HPDE6-E6E7 (cell line): ENCODE results near the gene ARSK.

ENCODE experiments used
- DNase-seq: peaks from one replicate; pipeline ENCODE4 v3.0.0; 2011; ENCODE audit warnings: missing footprints; ENCODE audit errors: extremely low spot score

Gene ARSK, protein sequence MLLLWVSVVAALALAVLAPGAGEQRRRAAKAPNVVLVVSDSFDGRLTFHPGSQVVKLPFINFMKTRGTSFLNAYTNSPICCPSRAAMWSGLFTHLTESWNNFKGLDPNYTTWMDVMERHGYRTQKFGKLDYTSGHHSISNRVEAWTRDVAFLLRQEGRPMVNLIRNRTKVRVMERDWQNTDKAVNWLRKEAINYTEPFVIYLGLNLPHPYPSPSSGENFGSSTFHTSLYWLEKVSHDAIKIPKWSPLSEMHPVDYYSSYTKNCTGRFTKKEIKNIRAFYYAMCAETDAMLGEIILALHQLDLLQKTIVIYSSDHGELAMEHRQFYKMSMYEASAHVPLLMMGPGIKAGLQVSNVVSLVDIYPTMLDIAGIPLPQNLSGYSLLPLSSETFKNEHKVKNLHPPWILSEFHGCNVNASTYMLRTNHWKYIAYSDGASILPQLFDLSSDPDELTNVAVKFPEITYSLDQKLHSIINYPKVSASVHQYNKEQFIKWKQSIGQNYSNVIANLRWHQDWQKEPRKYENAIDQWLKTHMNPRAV

DNA sequence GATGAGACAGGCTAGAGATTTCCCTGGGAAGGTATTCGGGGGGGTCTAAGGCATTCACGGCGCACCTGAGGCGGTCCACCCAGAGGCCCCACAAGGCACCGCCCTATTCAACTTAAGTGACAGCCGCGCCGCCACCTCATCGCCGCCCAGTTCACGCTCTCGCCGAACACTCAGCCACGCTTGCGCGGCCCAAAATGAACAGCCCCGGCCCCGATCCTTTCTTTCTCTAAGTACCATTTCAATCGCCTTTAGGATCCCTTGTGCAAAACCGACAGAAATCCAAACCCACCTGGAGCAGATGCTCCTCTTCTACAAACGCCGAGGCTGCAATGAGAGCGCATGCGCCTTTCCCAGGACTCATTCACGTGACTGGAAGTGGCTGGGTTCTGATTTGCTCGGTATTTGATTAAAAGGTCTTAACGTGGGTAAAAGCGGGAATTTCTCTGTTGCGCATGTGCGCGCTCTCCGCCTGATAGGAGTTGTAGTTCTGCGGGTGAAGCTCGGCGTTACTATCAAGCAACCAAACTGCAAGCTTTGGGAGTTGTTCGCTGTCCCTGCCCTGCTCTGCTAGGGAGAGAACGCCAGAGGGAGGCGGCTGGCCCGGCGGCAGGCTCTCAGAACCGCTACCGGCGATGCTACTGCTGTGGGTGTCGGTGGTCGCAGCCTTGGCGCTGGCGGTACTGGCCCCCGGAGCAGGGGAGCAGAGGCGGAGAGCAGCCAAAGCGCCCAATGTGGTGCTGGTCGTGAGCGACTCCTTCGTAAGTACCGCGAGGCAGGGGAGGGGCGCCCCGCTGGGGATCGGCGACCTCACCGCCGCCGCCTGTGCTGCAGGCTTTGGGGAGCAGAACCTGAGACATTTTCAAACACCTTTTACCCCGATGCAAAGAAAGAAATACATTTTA lies at the start of gene ARSK, which contains the start of gene SKIC3:
Gene ARSK, plus strand, starts transcription at position 455 of the 902 bp plus-strand sequence. Its CDS starts 178 bp downstream, at position 633.
Gene SKIC3, minus strand, starts transcription at position 331 of the 902 bp plus-strand sequence. CDS start 7,827 bp downstream, outside the sequence.
- DNase-seq, result peak; percentile 93

DNA sequence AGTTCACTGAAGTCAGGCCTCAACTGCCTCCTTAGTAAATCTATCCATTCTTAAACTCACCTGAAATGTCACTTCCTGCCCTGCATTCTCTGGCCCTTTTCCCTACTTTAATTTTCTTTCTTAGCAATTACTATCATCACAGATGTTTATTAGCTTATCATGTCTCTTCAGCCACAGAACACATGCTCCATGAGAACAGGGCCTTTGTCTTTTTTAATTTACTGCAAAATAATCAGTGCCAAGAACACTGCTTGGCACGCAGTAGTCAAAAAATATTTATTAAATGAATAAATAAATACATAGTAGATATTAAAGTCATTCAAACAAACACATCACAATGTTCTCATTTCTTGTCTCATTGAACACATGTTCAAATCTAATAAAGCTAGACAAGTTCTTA lies 46.4 kb upstream of the ARSK start:
- no peak for DNase-seq

DNA sequence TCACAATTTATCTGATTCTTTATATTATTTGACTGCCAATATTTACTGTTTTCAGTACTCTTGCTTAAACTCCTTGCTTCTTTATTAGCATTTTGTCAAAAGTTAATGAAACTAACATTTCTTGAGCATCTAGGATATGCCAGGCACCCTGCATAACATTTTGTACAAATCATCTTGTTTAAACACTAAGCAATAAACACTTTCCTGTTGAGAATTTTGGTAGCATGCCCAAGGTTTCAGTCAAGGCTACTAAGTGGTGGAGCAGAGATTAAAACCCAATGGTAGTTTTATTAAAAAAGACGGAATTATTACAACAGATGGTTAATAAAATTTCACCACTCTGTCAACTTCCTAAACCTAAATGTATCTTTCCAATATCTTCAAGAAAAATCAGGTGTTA lies 43.3 kb upstream of the ARSK start:
- no peak for DNase-seq

DNA sequence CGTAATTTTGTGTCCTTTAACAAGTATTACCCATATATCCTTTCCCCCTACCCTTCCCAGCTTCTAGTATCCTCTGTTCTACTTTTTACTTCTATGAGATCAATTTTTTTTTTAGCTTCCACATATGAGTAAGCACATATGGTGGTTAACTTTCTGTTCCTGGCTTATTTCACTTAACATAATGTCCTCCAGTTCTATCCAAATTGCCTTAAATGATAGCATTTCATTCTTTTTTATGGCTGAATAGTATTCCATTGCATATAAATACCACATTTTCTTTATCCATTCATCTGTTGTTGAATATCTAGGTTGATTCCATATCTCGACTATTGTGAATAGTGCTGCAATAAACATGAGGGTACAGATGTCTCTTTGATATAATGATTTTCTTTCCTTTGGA lies 36.5 kb upstream of the ARSK start:
- DNase-seq, result no peak

DNA sequence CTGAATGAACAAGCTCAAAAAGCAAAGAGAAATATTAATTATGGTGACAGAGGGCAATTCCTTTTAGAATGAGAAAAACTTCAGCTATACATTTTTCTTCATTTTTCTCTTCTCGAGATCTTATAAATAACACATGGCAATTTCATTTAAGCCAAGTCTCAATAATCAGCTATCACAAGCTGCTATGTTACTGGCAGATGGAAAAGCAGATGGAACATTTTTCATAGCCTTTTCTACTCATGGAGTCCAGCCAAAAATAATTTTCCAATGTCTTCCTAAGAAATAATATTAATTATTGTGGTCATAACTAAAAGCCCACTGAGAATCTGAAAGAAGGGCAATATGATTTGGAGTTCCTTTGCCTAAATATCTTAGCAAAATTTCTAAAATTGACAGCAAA lies 35.8 kb upstream of the ARSK start:
- DNase-seq, result no peak

DNA sequence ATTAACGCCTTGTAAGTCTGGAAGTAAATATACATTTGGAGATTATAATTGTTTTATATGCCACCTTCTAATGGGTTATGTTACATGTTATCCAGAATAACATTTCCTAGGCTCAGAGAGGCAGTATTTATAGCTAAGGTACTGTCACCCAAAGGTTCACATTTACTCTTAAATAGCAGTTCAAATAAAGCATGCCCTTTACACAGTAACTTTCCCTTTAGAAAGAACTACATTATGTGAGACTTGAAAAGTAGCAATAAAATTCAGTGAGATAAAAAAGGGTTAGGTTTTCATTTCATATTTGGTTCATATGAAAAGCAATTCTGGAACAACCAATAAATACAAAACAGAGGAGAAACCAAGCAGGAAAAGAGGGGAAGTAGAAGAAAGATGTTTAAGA lies 35.2 kb upstream of the ARSK start:
- DNase-seq, result no peak

DNA sequence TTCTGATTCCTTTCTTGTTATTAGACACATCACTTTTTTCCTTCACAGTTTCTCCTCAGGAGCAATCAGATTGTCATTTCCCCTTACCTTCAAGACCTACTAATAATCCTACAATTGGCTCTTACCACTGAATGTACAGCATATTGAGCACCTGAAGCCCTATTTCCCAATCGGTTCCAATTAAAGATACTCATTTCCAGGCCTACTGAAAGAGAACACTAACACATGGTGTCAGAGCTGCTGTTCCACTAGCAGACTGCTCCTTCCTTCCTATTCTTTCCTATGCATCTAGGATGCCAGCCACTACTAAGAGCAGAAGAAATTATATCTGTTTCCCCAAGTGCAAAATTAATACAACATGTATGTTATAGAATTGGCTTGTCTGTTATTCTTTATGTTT lies 34.7 kb upstream of the ARSK start:
- DNase-seq, result no peak

DNA sequence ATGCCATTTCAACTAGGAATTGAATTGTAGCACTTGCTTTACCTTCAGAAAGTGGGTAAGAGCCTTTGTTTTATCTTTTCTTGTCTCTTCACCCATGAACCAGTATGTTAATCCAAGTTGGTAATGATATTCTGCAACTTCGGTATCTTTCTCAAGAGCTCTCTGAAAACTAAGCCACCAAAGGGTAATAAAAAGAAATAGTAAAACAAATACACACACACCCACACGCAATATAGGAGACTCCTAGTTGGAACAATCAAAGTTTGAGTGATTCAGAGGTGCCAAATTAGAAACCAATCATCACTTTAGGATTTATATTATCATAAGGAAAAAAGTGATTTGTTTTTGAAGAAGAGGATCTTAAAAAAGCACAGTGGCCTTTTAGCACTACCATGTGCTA lies 30.5 kb upstream of the ARSK start:
- no peak for DNase-seq

DNA sequence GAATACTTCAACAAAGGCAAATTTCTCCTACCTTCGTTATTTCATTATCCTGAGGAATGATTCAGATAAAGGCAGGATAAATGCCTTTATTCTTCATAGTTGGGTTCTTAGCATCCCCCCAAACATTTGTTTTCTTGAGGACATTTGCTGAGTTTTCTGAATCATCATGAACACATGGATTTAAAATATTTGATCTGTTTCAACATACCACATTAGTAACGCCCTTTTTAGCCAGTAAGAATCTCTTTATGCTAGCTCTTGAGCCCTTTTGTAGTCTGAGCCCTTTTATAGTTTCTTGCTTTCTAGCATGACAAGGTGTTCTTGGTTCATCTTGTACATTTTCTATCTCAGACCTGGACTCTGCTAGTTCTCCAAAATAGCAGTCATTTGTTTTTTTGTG lies 28.0 kb upstream of the ARSK start:
- no peak for DNase-seq

DNA sequence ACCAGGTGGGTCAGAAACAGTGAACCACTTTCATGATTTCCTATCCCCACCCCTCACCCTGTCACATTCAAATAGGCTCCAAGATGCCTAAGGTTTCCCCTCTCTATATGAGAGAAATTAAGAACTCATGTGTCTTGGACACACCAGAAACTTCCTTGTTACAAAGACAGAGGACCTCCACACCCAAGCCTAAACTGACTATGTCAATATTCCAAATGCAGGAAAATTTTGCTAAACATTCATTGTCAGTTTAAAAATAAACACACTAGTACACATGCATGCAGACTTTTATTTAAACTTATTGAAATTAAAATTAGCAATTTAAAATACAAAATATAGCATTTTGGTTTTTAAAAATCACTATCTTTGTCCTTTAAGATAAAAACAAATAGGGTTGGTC lies 26.3 kb upstream of the ARSK start:
- no peak for DNase-seq

DNA sequence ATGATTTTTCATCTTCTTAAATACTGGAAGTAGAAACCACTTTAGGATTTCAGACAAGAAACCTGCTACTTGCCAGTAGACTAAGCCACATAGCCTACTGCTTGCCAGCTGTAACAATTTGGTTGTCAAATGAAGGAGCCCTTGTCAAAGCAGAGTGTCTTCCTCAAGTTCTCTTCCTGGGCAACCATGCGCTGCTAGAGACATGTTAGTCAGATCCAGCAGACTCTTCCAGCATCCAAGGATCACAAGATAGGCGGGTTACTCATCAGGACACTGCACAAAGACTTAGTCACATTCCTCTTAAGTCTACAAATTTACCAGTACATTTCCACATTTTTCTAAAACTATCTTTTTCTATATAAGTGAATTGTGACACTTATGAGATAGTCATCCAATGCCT lies 24.5 kb upstream of the ARSK start:
- no peak for DNase-seq

DNA sequence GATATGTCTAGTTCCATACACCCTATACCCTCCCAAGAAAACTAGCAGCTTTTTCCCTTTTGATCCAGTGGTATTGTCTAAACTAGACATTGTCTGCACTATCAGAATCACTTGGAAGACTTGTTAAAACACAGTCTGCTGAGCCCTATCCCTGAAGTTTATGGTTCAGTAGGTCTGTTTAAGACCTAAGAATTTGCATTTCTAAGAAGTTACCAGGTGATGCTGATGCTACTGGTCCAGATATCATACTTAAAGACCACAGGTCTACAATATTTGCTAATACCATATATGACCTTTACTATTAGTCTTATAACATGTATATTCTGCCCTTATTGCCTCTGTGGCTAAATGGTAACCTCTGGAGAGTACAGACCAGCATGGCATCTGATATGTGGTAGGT lies 23.4 kb upstream of the ARSK start:
- DNase-seq, result no peak

DNA sequence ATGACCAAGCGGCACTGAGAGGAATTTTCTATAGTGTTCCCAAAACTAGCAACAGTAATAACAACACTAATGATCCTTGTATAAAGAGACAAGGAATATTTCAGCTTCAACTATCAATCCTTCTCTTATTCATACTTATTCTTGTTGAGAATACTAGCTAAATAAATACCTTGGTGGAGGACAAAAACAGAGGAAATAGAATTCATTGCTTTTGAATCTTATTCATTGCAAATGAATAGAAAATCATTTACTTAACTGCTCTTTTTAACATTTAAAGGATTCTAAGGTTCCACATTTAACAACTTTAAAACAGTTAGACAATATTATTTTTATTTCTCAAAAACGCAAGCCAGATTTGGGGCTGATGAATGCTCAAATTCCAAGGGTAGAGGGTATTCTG lies 22.5 kb upstream of the ARSK start:
- DNase-seq, result no peak

DNA sequence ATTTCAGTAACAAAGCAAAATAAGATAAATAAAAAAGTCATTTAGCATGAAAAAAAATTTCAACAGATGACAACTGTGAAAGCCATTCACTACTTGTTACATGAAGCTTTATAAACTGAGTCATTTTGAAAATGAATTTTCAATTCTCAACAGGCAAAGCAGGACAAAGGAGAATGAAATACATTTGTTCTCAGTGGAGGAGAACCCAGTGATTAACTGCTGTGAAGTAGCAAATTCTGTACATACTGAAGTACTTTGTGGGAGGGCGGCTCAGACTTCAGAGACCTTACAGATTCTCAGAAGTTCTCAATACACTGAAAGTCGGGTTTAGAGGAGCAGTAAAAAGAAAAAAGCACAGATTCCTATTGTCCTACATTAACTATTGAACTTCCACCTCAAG lies 21.8 kb upstream of the ARSK start:
- DNase-seq, result no peak

DNA sequence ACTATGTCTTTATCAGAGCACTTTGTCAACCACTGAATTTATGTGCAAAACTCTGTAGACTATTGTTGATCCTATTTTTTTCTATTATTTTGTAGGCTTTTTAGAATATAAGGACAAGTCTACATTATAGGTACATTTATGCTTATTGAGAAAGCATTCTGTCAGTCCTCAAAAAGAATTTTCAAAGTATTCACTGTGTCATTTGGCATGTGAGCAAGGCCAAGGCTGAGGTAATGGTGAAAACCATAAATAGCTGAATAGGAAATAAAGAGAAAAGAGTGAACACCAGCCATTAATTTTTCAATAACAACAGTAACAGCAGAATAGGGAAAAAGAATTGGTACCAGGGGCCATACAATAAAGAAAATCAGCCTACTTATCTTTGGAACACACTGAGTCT lies 21.1 kb upstream of the ARSK start:
- DNase-seq, result no peak

DNA sequence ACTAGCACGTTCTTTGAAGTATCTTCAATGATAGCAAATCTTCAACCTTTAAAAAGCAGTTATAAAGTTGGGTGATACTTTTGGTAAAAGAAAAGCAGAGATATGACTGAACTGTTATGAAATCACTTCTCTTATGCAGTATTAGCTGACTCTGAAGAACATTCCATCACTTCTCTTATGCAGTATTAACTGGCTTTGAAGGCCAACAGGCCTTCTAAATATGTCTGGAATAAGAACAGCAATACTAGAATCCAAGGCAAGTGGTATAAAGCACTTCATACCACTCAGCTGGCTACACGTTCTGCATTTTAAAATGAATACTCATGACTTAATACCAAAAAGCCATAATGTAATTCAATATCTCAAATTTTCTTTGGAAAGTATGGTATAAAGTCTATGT lies 17.4 kb upstream of the ARSK start:
- no peak for DNase-seq

DNA sequence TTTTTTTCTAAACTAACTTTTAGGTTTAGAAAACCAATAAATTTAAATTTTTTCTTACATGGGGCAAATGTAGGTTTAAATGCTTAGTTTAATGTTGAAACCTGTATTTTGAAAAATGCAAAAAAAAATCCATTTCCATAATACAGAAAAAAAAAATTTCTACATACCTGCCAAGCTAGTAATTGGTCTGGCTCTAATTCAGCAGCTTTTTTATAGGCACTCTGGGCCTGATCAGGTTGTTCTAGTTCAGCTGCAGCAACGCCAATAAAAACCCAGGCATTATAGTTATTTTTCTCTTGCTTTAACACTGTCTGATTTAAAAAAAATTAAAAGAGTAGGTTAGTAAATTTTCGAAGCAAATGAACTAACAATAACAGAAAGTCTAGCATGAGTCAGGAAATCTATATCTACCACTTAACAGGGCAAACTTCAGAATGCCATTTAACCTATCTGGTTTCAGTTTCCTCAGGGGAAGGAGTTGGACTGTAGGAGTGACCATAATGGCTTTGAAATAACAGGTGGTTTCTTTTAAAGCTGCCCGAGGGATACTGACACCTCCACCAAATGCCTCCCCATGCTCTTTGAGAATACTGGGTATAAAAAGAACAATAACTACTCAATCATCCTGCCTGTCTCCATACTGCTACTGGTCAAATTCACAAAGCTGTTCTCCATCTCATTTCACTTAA lies 11.7 kb upstream of the ARSK start:
- no peak for DNase-seq

DNA sequence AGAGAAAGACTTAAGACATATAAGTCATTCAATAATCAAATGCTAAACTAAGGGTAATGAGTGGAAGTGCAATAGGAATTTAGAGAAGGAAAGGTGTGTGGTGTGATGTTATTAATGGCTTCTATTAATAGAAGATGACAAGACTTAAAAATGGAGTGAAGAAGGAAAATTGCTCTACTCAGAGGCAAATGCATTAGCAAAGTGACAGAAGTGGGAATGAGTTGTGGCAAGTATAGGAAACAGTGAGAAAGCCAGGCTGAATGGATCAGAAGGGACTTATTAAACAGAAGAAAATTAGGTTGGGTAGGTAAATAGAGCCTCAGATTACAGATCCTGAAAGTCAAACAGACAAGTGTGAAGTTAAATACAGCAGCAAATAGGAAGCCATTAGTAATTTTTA lies 5.9 kb upstream of the ARSK start:
- no peak for DNase-seq

DNA sequence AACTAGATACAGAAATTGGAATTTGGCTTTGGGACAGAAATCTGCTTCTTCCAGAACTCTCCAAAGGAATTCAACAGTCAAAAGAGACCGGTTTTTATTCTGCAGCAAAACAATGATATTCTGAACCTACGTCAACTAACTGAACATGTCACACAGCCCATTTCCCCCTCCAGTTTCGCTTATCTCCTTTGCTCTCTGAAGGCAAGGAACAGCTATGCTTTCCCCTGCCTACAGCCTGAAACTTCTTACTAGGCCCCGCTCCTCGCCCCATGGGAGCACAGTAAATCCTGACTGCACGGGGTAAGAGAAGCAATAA lies 612 bp upstream of the ARSK start:
- no peak for DNase-seq

DNA sequence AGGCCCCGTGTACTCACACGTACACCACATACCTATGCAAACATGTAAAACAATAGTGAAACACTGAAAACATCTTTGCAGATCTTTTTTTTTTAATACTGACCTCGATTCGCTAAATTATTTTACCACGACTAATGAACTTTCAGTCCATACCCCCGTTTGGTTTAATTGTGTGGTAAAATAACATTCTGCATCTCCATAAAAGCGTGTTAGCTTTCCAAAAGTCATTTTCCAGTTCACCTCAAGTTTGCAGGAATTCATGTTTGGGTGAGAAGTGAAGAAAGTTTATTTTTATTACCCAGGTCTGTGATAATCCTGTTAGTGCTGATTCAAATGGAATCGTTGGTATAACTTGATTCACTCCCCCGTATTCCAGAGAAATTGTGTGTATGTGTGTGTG lies 652 bp downstream of the ARSK start:
- no peak for DNase-seq

DNA sequence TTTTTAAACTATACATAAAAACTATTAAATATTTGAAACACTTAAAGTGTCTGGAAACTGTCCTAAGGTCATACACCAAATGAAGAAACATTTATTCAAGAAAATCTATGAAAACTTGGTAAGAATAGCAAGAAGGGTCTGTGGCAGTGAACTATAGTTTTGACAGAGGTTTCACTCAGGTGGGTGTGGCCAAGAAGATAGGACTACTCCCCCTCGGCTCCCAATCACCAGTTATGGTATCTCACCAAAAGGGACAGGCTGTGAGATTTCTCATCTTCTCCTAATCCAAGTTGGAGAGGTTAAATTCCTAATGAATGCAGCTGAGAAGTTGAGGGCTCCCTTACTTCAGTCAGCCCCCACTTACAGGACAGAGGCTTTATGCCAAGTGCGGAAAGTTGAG lies 2.9 kb downstream of the ARSK start:
- no peak for DNase-seq

DNA sequence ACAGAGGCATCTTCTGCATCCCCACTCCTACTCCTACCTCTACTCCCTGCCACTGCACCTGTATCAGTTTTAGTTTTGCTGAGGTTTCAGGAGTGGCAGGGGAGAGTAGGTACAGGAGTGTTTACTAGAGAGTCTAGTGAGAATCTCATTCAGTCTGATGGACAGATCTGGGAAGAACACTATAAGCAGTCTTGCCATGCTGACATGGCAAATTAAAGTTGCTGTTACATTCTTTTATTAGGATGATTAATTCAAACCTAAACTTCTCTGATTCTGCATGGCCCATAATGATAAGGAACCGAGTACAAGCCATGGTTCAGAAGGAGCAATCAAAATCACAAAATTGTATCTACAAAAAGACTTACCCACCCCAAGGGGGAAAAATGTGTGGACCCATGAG lies 7.4 kb downstream of the ARSK start:
- no peak for DNase-seq
